IPS-18c (cell line): ENCODE results near the gene SP1.
"Not testable (repeated sequence)": the region's sequence is repeated elsewhere in the genome, so short reads cannot be mapped to it uniquely, and the experiment has no call there.

ENCODE experiments used
- H3K4me3 ChIP-seq: 2 replicates; pipeline ENCODE4 v1.7.0; 2013; ENCODE audit warnings: low read depth, mild to moderate bottlenecking, low read length, moderate library complexity; ENCODE audit not compliant: insufficient read depth
- H3K9me3 ChIP-seq: one replicate; pipeline ENCODE4 v1.6.1; 2013; ENCODE audit warnings: mild to moderate bottlenecking, low read length, moderate library complexity; ENCODE audit not compliant: control insufficient read depth, insufficient read depth

SP1 gene

DNA sequence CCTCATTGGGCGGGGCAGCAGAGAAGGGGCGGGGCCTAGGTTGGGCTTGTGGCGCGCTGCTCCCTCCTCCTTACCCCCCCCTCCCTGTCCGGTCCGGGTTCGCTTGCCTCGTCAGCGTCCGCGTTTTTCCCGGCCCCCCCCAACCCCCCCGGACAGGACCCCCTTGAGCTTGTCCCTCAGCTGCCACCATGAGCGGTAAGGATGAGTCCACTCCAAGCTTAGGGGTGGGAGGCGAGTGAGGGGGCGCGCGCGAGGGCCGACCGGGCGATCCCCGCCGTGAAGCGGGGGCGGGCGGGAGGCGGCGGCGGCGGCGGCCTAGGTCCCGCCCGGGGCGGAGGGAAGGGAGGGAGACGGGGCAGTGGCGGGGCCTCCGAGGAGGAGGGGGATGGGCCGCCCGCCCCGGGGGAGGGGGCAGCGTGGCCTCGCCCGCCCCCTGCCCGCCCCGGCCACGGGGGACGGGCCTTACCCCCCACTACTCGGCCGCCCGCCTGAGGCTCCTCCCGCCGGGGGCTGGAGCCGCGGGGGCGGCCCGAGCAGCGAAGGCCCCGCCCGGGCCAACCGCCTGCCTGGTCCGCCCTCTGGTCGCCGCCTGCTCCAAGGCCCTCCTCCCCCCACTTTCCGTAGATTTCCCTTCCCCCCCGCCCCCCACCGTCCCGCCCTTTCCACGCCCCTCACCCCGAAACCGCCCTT is at the start of gene SP1:
TSS of gene SP1 (plus strand) at position 73 of the 690 bp plus-strand sequence. CDS start at position 189, 116 bp downstream.
- no peaks in the 10 kb centered on the region for H3K9me3 ChIP-seq
- H3K4me3 ChIP-seq: peak within 1 kb of the TSS; percentile 50

DNA sequence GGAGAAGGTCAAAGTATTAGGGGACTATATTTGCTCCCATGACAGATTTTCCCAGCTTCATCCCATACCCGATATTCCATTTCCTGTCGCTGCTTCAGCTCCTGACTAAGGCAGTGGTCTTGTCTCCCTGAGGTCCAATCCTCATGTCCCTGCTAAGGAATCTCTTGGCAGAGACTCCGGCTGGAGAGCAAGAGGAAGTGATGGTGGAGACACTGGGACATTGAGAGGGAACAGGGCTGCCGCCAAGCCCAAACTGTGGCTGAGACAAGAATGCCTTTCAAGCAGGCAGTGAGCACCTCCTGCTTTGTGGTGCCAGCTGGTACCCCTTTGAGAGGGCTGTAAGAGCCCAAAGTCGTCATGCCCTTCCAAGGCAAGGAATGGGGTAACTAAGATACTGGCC is 49.3 kb upstream of the SP1 start:
- H3K9me3 ChIP-seq: no peaks in the 10 kb centered on the region
- no peak overlapping the region for H3K4me3 ChIP-seq

DNA sequence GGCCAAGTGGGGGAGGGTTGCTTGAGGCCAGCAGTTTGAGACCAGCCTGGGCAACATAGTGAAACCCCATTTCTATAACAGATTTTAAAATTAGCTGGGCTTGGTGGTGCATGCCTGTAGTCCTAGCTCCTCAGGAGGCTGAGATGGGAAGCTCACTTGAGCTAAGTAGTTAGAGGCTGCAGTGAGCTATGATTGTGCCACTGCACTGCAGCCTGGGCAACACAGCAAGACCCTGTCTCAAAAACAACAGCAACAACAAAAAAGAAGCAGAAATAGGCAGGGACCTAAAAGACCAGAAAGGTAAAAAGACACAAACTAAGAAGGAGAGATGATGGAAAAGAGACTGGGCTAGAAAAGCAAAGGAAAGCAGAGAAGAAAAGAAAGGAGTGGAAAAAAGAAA is 47.6 kb upstream of the SP1 start:
- not testable (repeated sequence) for H3K4me3 ChIP-seq, H3K9me3 ChIP-seq

DNA sequence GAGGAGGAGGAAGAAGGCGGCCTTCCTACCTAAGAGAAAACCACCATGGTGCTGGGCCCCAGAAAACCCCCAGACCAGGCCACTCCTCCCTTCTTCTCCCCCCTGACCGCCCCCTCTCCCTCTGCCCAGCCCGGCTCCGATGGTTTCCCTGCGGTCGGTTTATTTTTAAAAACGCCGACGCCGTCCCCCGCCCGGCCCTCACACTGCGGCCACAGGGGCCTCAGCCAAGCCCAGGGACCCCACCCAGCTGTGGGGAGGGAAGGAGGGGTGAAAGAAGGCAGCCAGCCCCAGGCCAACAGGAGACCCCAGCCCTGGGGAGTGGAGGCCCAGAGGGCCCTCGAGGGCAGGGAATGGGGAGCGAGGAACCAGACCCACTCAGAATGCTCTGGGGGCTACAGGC is 47.2 kb upstream of the SP1 start:
- Histone ChIP-seq H3K4me3 (no peak overlapping the region), H3K9me3 (no peaks in the 10 kb centered on the region)

DNA sequence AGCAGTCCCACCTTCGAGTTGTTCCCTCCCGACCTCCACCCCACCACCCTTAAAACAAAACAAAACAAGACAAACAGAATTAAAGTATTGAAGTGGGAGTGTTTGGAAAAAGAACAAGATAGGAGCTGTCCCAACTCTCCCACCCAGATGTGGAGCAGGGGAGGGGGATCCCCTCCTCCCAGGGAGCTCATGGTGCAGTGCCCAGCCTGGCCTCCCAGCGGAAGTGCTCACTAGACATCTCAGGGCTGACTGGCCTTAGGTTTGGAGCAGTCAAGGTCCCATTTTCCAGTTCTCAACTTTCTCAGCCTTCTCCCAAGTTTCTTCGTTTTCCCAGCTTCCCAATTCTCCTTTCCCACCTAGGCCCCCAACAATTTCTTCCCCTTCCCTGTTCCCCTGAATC is 46.7 kb upstream of the SP1 start:
- Histone ChIP-seq H3K9me3 (no peaks in the 10 kb centered on the region), H3K4me3 (no peak overlapping the region)

DNA sequence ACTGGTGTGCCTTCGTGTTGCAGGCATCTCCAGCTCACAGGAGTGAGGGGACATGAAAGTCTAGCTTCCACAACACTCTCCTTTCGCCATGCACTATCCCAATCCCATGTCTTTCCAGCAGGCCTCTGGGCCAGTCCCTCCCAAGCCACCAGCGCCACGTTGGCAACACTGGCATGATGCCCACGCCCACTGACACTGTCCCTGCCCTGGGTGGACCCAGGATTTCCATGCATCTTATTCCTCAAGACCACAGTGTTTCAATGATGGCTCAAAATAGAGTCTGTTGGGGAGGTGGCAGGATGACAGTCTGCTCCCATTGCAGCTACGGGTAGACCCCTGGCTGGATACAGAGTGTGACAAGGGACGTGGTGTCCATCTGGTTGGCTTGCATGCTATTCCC is 46.1 kb upstream of the SP1 start:
- no peak overlapping the region for H3K4me3 ChIP-seq
- no peaks in the 10 kb centered on the region for H3K9me3 ChIP-seq

DNA sequence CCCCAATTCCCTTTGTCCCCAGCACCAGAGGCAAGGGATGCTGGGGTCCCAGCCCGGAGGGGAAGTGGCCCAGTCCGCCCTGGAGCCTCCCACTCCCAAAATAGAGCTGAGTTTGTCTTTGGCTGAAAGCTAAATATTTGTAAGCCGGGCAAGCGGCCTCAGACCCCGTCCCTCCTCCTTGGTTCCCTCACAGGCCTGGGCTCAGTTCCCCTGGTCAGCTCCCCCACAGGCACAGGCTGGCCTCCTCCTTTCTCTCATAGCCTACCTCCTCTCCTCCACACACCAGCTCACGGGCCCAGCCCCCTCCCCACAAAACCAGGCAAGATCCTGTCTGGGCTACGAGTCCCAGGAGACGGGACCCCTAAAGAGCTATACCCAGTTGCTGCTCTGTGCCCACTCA is 45.2 kb upstream of the SP1 start:
- Histone ChIP-seq H3K4me3 (no peak overlapping the region), H3K9me3 (no peaks in the 10 kb centered on the region)

DNA sequence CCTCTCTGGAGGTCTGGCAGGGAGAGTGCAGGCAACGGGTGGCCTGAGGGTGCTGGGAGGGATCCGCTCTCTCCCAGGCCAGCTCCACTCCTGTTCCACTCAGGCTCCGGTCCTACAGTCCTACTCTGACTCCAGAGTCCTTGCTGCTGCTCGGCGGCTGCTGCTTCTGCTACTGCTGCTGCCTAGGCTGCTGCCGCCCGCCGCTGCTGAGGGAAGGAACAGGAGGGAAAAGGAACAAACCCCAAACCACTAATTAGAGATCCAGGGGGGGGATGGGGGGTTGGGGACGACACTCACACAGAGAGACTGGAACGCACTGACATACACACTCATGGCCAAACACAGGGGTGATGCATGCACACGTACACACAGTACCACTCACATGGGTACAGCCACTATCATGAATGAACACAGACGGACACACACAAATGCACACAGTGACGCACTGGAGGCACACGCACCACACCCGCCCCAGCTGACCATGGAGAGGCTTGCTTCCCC is 43.7 kb upstream of the SP1 start, which contains the start of gene SP7:
TSS of gene SP7 (minus strand) at position 174 of the 501 bp plus-strand sequence. CDS start 708 bp downstream, outside the sequence.
- no peaks in the 10 kb centered on the region for H3K9me3 ChIP-seq
- 0 out of 2 replicates have a peak within 1 kb of the TSS, but pooled peaks have one; percentile 9 for H3K4me3 ChIP-seq

DNA sequence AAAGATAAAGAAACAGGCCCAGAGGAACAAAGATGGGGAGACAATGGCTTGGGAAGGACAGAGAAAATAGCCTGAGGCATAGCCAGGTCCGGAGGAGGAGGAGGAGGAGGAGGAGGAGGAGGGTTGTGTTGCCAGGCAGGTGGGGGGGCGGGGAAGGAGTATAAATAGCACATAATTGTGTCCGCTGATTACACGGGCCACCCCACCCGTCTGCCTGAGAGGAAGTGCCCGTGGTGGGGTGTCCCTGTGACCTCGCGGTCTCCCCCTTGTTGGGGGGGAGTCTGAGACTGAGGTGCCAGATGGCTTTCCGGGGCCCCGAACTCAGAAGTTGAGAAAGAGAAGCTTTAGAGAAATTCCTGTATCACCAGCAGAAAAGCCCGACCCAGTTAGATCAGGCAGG is 42.0 kb upstream of the SP1 start:
- H3K9me3 ChIP-seq: no peaks in the 10 kb centered on the region
- H3K4me3 ChIP-seq: no peak overlapping the region

DNA sequence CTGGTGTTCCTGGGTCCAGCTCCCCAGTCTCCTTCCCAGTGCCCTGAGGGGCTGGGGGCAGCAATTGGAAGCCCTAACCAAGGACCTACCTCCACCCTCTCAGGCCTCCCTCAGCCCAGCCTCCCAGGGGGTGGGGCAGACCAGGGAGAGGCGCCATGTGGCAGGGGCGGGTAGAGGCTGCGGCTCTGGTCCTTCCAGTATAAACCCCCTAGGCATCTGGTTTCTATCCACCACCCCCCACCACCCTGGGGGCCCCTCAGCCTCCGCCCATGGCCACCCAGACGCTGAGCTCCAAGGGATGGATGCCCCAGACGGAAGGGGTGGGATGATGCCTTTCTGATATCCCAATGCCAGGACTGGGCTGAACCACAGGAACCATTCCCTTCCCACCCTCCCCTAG is 41.1 kb upstream of the SP1 start:
- no peaks in the 10 kb centered on the region for H3K9me3 ChIP-seq
- no peak overlapping the region for H3K4me3 ChIP-seq

DNA sequence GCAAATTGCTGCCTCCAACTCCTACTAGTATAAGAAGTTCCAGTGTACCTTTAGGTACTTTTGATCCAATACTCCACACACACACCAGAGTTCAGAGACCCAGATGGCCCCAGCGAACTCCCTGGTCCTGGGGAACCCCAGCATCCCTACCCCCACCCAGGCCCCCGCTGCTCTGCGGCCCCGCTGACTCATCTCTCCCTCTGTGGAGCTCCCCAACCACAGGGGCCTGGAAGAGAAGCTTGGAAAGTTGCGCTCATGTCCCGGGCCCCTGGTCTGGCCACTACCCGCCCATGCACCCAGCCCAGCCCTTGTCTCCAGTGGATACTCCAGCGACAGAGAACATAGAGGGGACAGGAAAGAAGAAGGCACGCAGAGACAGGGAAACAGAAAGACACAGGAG is 39.6 kb upstream of the SP1 start:
- no peaks in the 10 kb centered on the region for H3K9me3 ChIP-seq
- H3K4me3 ChIP-seq: no peak overlapping the region

DNA sequence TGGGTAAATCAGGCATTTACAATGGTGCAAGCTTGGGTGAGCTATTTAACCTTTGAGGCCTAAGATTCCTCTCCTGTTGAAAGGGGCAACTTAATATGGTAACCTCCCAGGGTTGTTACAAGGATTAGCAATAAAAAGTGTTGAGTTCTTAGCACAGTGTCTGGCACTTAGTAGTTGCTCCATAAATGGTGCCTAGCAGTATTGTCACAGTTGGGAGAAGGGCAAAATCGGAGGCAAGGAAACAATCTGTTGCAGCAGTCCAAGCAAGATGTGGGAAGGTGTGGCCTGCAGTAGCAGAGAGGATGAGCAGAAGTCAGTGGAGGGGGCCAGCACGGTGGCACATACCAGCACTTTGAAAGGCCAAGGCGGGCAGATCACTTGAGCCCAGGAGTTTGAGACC is 36.5 kb upstream of the SP1 start:
- H3K9me3 ChIP-seq: no peaks in the 10 kb centered on the region
- no peak overlapping the region for H3K4me3 ChIP-seq

DNA sequence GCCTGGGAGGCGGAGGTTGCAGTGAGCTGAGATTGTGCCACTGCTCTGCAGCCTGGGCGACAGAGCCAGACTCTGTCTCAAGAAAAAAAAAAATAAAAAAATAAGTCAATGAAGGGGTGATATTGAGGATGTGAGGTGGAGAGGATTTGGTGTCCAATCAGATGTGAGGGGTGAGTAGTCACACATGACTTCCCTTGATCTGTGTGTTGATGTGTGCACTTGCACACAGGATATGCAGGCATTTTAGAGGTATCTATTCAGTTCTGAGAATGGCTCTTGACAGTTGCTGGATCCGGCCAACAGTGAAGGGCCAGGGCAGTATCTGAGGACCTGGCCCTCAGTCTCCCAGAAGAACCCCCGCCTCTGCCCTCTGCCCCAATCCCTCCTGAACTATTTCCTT is 36.0 kb upstream of the SP1 start:
- H3K4me3 ChIP-seq: no peak overlapping the region
- H3K9me3 ChIP-seq: no peaks in the 10 kb centered on the region

DNA sequence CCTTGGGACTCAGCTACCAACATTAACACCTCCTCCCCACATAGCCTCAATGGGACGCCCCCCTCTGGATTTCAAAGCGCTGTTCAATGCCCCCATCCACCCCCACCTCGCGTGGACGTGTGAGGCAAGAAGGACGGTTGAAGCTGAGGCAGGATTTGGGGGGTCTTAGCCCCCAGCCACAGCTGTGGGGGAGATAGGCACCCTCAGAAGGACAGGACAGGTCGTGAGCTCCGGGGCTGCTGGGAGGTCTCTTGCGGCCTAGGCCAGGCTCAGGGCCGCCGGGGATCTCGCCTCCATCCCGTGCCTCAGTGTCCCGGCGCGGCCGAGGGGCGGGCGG is 35.5 kb upstream of the SP1 start:
- no peaks in the 10 kb centered on the region for H3K9me3 ChIP-seq
- H3K4me3 ChIP-seq: peak overlapping the region; percentile 45

DNA sequence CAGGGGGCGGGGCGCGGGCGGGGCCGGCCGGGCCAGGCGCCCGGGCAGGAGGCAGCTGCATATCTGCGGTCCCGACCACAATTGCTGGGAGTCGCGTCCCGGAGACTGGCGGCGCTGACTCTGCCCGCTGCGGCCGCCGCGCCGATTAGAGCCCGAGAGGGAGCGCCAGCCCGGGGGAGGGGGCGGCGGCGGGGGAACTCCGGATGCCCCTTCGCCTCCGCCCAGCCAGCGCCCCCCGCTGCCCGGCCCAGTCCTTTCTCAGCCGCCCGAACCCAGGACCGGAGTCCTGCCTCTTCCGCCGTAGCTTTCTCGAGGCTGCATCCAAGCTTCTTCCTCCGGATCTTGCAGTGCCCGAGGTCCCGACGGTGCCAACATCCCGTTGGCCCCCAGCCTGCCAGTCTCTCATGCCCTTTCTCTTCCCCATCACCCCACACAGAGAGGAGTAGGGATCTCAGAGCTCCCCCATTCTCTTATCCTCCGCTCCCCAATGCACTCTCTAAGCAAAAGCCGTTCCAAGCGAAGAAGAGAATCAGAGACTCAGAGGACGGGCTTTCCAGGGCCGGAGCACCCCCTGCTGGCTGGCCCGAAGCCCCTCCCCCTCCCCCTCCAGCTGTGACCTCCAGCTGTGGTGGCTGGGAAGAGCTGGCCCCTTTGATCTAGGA is 35.0 kb upstream of the SP1 start:
- no peaks in the 10 kb centered on the region for H3K9me3 ChIP-seq
- peak overlapping the region; percentile 72 for H3K4me3 ChIP-seq

DNA sequence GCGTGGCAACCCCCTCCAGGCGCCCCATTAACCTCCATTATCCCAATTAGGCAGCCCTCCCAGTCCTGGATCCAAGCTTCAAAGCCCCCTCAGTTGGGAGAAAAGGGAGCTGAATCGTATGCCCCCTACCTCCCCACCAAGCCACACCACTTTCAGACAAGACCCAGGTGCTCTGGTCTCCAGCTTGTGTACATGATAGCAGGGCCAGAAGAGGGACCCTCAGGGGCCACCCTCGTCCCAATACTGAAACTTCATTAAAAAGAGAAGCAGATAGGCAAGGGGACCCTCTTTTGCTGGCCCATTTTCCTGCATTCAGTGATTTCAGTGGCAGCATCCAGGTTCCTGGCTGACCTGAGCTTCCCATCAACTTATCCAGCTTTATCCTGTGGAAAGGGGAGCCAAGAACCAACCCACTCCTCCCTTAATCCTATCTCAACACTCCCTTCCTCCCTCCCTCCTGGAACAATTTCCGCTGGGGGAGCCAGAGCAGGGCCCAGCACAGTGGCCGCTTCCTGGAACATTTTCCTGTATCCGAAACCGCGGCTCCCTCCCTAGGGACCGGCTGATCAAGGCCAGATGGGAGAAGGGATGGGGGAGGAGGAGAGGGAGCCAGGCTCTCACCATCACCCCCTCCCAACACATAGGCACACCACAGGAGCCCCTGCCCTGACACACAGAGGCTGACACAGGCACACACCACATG is 34.3 kb upstream of the SP1 start:
- H3K4me3 ChIP-seq: peak overlapping the region; percentile 72

DNA sequence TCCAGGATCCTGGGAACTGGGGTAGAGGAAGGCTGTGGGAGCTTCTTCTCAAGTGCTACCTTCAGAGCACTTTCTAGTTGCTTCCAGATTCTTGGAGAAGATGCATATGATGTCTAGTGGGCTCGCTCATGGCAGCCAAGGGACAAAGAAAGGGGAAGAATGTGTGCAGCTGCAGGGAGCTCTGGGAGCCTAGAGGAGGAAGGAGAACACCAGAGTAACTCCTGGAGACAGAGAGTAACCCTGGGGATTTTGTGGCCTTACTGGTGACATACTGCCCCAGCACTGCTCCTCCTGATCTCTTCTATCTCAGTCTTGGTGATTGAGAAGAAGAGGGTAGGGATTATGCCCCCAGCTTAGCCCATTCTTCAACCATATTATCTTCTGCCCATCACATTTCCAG is 33.5 kb upstream of the SP1 start:
- H3K9me3 ChIP-seq: no peaks in the 10 kb centered on the region
- H3K4me3 ChIP-seq: no peak overlapping the region

More for the DNA sequence above, 34.3 kb upstream of the SP1 start:
- H3K9me3 ChIP-seq: no peaks in the 10 kb centered on the region

DNA sequence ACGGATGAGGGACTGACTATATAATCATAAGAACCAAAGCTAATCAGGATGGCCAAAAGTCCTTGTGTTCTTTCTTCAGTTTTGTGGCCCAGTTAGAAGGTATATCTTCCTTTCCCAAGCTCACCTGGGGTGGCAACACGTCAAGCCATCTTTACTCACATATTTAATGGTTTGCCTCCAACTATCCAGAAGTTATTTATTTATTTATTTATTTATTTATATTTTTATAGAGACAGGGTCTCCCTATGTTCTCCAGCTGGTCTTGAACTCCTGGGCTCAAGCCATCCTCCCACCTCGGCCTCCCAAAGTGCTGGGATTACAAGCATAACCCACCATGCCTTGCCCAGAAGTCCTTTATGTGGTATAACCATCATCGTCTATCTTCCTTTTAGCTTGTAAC is 32.1 kb upstream of the SP1 start:
- H3K9me3 ChIP-seq: no peaks in the 10 kb centered on the region
- no peak overlapping the region for H3K4me3 ChIP-seq
